Hepatocyte (in vitro differentiated cells): ENCODE data around the gene RMDN2. TPM values are rescaled to one million over a fixed set of nuclear protein-coding genes. Genes with fewer than 3 reads are reported as not detected.

Experiments used
- DNase-seq: peaks from one replicate; pipeline ENCODE4 v3.0.0-alpha.2; 2016; ENCODE audit warnings: low spot score
- H2AFZ ChIP-seq: fragments of 200-600 bp; sonication (generic); 2 replicates; pipeline ENCODE4 v1.6.0; 2016; ENCODE audit warnings: antibody characterized with exemption, mild to moderate bottlenecking
- H3K27ac ChIP-seq: fragments of 200-600 bp; sonication (generic); 2 replicates; pipeline ENCODE4 v1.5.1; 2016; ENCODE audit warnings: mild to moderate bottlenecking
- H3K27me3 ChIP-seq: fragments of 200-600 bp; sonication (generic); 2 replicates; pipeline ENCODE4 v1.6.1; 2016
- H3K36me3 ChIP-seq: fragments of 200-600 bp; sonication (generic); replicated peaks from 2 replicates; pipeline ENCODE4 v1.5.1; 2016; ENCODE audit warnings: low read depth; ENCODE audit not compliant: insufficient read depth
- H3K4me1 ChIP-seq: fragments of 200-600 bp; sonication (generic); 2 replicates; pipeline ENCODE4 v1.5.1; 2016; ENCODE audit warnings: mild to moderate bottlenecking, moderate library complexity; ENCODE audit not compliant: insufficient read depth
- H3K4me2 ChIP-seq: fragments of 200-600 bp; sonication (generic); 2 replicates; pipeline ENCODE4 v1.6.0; 2016
- H3K4me3 ChIP-seq: fragments of 200-600 bp; sonication (generic); 2 replicates; pipeline ENCODE4 v1.5.1; 2016; ENCODE audit warnings: mild to moderate bottlenecking
- H3K79me2 ChIP-seq: fragments of 200-600 bp; sonication (generic); 2 replicates; pipeline ENCODE4 v1.6.0; 2017; ENCODE audit warnings: mild to moderate bottlenecking
- H3K9me2 ChIP-seq: fragments of 200-600 bp; sonication (generic); replicated peaks from 2 replicates; pipeline ENCODE4 v1.6.0; 2017; ENCODE audit warnings: mild to moderate bottlenecking; ENCODE audit not compliant: insufficient read depth
- H3K9me3 ChIP-seq: fragments of 200-600 bp; sonication (generic); 2 replicates; pipeline ENCODE4 v1.5.1; 2016; ENCODE audit warnings: low read depth, mild to moderate bottlenecking
- H4K20me1 ChIP-seq: fragments of 200-600 bp; sonication (generic); 2 replicates; pipeline ENCODE4 v1.6.0; 2016; ENCODE audit warnings: mild to moderate bottlenecking; ENCODE audit not compliant: insufficient read depth, poor library complexity, severe bottlenecking
- CTCF ChIP-seq: fragments of 200-600 bp; sonication (generic); IDR thresholded peaks from 2 replicates; pipeline ENCODE4 v1.5.1; 2016; ENCODE audit warnings: antibody characterized with exemption, mild to moderate bottlenecking; ENCODE audit not compliant: poor library complexity
- EZH2 ChIP-seq: fragments of 200-600 bp; sonication (generic); IDR thresholded peaks from 2 replicates; pipeline ENCODE4 v1.6.1; 2016; ENCODE audit warnings: antibody characterized with exemption, mild to moderate bottlenecking, borderline replicate concordance
- EZH2phosphoT487 ChIP-seq: fragments of 200-600 bp; sonication (generic); IDR thresholded peaks from one replicate; pipeline ENCODE4 v1.6.1; 2018; ENCODE audit warnings: antibody characterized with exemption, mild to moderate bottlenecking, low read depth, moderate library complexity; ENCODE audit not compliant: unreplicated experiment, severe bottlenecking
- WGBS: methylation state at CpG from one replicate; pipeline ENCODE4 v1.1.6; 2016; ENCODE audit warnings: low lambda C conversion rate; ENCODE audit errors: missing lambda C conversion rate; 5-methylcytosine and 5-hydroxymethylcytosine counted together
- polyA plus RNA-seq: library from polyadenylated mRNA; unstranded; fragments of >200 nt; fragmentation: Nextera tagmentation; extraction: Ambion mirVana; gene quantifications from 2 replicates; pipeline ENCODE4 v1.2.1, GENCODE V29; 2016
- total RNA-seq: library from RNA; depleted of rRNA; stranded (reverse); fragments of >200 nt; gene quantifications from 2 replicates; pipeline ENCODE4 v1.2.3, GENCODE V29; 2014

Gene RMDN2
- total and polyA plus RNA-seq, 2 experiments from 2014 or later: 9.3 to 14.6 TPM

DNA sequence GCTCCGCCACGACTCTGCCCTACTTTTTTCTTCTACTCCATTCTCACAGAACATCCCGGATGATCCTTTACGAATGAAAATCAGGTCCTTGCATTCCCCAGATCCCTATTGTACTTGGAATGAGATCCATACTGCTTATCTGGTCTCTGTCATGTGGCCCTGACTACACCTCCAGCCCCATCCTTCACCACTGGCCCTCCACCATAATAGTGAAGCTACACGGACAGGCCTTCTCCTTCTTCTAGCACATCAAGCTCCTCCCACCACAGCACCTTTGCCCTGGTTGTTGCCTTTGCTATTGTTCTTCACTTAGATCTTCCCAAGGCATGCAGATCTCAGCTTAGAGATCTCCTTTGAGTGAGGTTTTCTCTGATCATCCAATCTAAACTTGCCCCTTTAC is 20.1 kb upstream of the RMDN2 start:
- no peaks in the 10 kb centered on the region for H3K27me3 ChIP-seq
- no peak for DNase-seq
- TF ChIP-seq EZH2 (no peak), CTCF (no peak), EZH2phosphoT487 (no peak)
- no peaks in the 10 kb centered on the region for H3K9me3 ChIP-seq
- no peak overlapping the region for H3K4me3 ChIP-seq
- 64% methylated on average over 5 of the region's 5 CpGs for WGBS
- H2AFZ ChIP-seq: no peak overlapping the region
- no peaks in the 10 kb centered on the region for H3K36me3 ChIP-seq
- H3K4me2 ChIP-seq: no peak overlapping the region
- no peaks in the 10 kb centered on the region for H3K9me2 ChIP-seq
- no peaks in the 10 kb centered on the region for H4K20me1 ChIP-seq
- no peaks in the 10 kb centered on the region for H3K4me1 ChIP-seq
- peak overlapping the region; percentile 34 for H3K27ac ChIP-seq
- H3K79me2 ChIP-seq: no peaks in the 10 kb centered on the region

DNA sequence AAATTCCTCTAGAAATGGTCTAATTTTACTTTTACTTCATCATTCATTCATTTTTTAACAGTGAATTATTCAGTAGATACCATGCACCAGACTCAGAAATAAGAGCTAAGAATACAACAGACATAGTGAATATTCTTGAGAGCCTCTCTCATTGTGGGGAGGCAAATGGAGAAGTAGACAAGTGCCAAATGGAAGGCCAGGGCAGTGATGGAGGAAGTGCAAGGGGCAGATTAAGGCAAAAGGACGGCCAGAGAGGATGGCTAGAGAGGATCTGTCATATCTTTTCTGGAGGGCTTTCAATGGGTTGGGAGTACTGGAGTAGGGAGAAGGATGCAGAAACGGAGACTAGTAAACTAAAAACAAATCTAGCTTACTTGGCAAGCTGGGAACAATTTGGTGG is 19.0 kb upstream of the RMDN2 start:
- no peak overlapping the region for H3K4me2 ChIP-seq
- whole genome bisulfite sequencing: 72% methylated on average over 2 of the region's 2 CpGs
- no peak overlapping the region for H3K4me3 ChIP-seq

DNA sequence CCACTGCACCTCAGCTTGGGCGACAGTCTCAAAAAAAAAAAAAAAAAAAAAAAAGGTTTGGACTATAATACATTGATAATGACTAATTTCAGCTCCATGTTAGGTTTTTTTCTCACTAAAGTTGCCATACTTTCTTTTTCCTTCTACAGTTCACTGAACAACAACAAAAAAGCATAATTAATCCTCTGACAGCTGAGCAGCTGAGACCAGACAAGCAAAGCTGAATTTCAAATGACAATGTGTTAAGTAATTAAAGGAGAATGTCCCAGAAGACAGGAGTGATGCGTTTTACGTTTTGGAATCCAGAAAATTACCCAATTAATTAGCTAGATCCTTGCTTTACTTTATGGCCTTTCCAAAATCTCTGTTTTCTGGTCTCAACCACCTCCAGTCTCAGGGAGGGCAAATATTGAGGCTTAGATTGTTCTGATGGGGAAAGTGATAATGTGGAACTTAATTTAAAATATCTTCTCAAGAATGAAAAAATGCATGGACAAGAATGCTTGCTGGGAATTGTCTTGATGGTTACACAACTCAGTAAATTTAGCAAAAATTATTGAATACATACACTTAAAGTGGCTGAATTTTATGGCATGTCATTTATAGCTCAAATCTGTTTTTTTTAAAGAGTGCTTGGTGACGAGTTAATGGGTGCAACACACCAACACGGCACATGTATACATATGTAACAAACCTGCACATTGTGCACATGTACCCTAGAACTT is 17.4 kb upstream of the RMDN2 start:
- Histone ChIP-seq H3K9me2 (no peaks in the 10 kb centered on the region), H3K27ac (no peak overlapping the region), H3K4me3 (no peak overlapping the region), H3K36me3 (no peaks in the 10 kb centered on the region), H3K79me2 (no peaks in the 10 kb centered on the region), H3K27me3 (no peaks in the 10 kb centered on the region), H3K4me2 (no peak overlapping the region), H3K9me3 (no peaks in the 10 kb centered on the region), H3K4me1 (no peaks in the 10 kb centered on the region), H2AFZ (no peak overlapping the region), H4K20me1 (no peaks in the 10 kb centered on the region)
- WGBS: 61% methylated on average over 5 of the region's 5 CpGs
- TF ChIP-seq EZH2phosphoT487 (no peak), EZH2 (no peak), CTCF (no peak)
- DNase-seq: no peak

More for the DNA sequence above, 19.0 kb upstream of the RMDN2 start:
- no peak overlapping the region for H3K27ac ChIP-seq
- no peak for DNase-seq
- H3K4me1 ChIP-seq: no peaks in the 10 kb centered on the region
- no peaks in the 10 kb centered on the region for H4K20me1 ChIP-seq
- H3K36me3 ChIP-seq: no peaks in the 10 kb centered on the region
- no peaks in the 10 kb centered on the region for H3K27me3 ChIP-seq
- no peaks in the 10 kb centered on the region for H3K79me2 ChIP-seq
- H2AFZ ChIP-seq: no peak overlapping the region
- TF ChIP-seq CTCF: no peak
- no peak for TF ChIP-seq EZH2
- no peak for TF ChIP-seq EZH2phosphoT487
- no peaks in the 10 kb centered on the region for H3K9me3 ChIP-seq
- H3K9me2 ChIP-seq: no peaks in the 10 kb centered on the region
